Skeletal muscle tissue (tissue), 5 donors: ENCODE results near the gene SZT2. TPM values are rescaled to one million over a fixed set of nuclear protein-coding genes. Genes with fewer than 3 reads are reported as not detected.
"Not testable (repeated sequence)": the region's sequence is repeated elsewhere in the genome, so short reads cannot be mapped to it uniquely, and the experiment has no call there.

Experiments
- H3K27ac ChIP-seq: one replicate; pipeline ENCODE4 v1.7.0; 2013; ENCODE audit warnings: mild to moderate bottlenecking, low read depth, low read length, inconsistent platforms
- H3K27me3 ChIP-seq, 3 donors: one replicate each; pipeline ENCODE4 v1.7.0; 2013; ENCODE audit warnings: low read length in 3 of 3; ENCODE audit not compliant: control insufficient read depth in 3 of 3, insufficient read depth in 3 of 3
- H3K36me3 ChIP-seq, 3 donors: one replicate each; pipeline ENCODE4 v1.7.0; 2013; ENCODE audit warnings: low read length in 3 of 3; ENCODE audit not compliant: control insufficient read depth in 3 of 3, insufficient read depth in 3 of 3
- H3K4me1 ChIP-seq, 3 donors: one replicate each; pipeline ENCODE4 v1.7.0; 2013; ENCODE audit warnings: low read length in 3 of 3, mild to moderate bottlenecking in 3 of 3; ENCODE audit not compliant: control insufficient read depth in 3 of 3, insufficient read depth in 3 of 3
- H3K4me3 ChIP-seq, 3 donors: one replicate each; pipeline ENCODE4 v1.7.0; 2013; ENCODE audit warnings: low read length in 3 of 3
- H3K9ac ChIP-seq, 3 donors: one replicate each; pipeline ENCODE4 v1.7.0; 2013; ENCODE audit warnings: low read length in 3 of 3, mild to moderate bottlenecking in 3 of 3, moderate library complexity in 2 of 3, low read depth in 1 of 3
- H3K9me3 ChIP-seq, 3 donors: one replicate each; pipeline ENCODE4 v1.7.0; 2013; ENCODE audit warnings: low read length in 3 of 3; ENCODE audit not compliant: control insufficient read depth in 3 of 3
- small RNA-seq: library from RNA; depleted of rRNA; stranded (forward); fragments of <200 nt; gene quantifications from one replicate; pipeline ENCODE3, GENCODE V24; 2014
- total RNA-seq: library from RNA; depleted of rRNA; stranded (reverse); fragments of >200 nt; gene quantifications from one replicate; pipeline ENCODE4 v1.2.3, GENCODE V29; 2014
- donor health status: Osteomylitis.

The SZT2 gene
- total RNA-seq, 1 donor from 2014 or later = 21.4 TPM

DNA sequence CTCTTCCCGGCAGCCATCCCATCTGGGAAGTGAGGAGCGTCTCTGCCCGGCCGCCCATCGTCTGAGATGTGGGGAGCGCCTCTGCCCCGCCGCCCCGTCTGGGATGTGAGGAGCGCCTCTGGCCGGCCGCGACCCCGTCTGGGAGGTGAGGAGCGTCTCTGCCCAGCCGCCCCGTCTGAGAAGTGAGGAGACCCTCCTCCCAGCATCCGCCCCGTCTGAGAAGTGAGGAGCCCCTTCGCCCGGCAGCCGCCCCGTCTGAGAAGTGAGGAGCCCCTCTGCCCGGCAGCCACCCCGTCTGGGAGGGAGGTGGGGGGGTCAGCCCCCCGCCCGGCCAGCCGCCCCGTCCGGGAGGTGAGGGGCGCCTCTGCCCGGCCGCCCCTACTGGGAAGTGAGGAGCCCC, 112.1 kb downstream of the SZT2 start:
- H3K9ac ChIP-seq, H3K4me1 ChIP-seq, H3K27me3 ChIP-seq, H3K27ac ChIP-seq, H3K9me3 ChIP-seq, H3K4me3 ChIP-seq, H3K36me3 ChIP-seq: not testable (repeated sequence)

DNA sequence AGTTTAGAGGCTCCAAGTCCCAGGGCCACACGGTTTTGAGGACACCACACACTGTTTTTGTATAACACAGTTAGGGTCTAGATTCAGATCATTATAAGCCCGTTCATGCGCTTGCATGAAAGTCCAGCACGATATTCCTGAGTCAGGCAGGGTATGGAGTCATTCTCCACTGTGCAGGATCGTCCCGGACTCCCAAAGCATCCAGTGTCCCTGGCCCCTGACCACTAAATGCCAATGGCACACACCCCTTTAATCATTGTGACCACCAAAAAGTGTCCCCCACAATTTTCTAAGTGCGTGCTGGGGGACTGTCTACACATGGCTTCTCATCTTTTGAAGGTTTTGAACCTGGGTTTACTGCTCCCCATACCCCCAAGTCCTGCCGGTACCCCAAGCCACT, 113.8 kb downstream of the SZT2 start:
- H3K36me3 ChIP-seq = no peaks in the 10 kb centered on the region
- peaks cover 0 to 13% (median 7%) of the 10 kb centered on the region in 3 donors for H3K27me3 ChIP-seq
- peaks cover 0 to 3% (median 0%) of the 10 kb centered on the region in 3 donors for H3K4me1 ChIP-seq
- H3K4me3 ChIP-seq = no peak overlapping the region
- no peak overlapping the region for H3K27ac ChIP-seq
- no peak overlapping the region for H3K9ac ChIP-seq
- no peaks in the 10 kb centered on the region for H3K9me3 ChIP-seq

Small RNA genes lying within 50 kb of the gene (small RNA-seq; reads per million reads assigned to genes)
- not detected for gene MIR6735

Other genes starting within 250 kb of the SZT2 start
- gene EBNA1BP2, start 217.6 kb upstream of the SZT2 start, total RNA-seq = 19.3 TPM
- 0.52 TPM for gene CFAP57, start 217.6 kb upstream of the SZT2 start, total RNA-seq
- gene TMEM125, start 119.9 kb upstream of the SZT2 start, total RNA-seq = 0.52 TPM
- gene C1orf210, start 104.3 kb upstream of the SZT2 start, total RNA-seq = not detected
- gene TIE1, start 88.9 kb upstream of the SZT2 start, total RNA-seq = 49.6 TPM
- not detected for gene MPL, start 52.1 kb upstream of the SZT2 start, total RNA-seq
- gene CDC20, start 30.9 kb upstream of the SZT2 start, total RNA-seq = 6.8 TPM
- gene ELOVL1, start 21.9 kb upstream of the SZT2 start, total RNA-seq = 13.0 TPM
- gene MED8, start 99 bp upstream of the SZT2 start, total RNA-seq = 34.4 TPM
- 33.4 TPM for gene HYI, start 64.0 kb downstream of the SZT2 start, total RNA-seq
- gene PTPRF, start 141.0 kb downstream of the SZT2 start, total RNA-seq = 10.4 TPM